Amniotic stem cell (primary cell): Measurements from ENCODE around the gene CDH5.

Experiments used
- DNase-seq: peaks from one replicate; lab custom pipeline; 2025; lab: John Stamatoyannopoulos, UW

CDH5 gene

DNA sequence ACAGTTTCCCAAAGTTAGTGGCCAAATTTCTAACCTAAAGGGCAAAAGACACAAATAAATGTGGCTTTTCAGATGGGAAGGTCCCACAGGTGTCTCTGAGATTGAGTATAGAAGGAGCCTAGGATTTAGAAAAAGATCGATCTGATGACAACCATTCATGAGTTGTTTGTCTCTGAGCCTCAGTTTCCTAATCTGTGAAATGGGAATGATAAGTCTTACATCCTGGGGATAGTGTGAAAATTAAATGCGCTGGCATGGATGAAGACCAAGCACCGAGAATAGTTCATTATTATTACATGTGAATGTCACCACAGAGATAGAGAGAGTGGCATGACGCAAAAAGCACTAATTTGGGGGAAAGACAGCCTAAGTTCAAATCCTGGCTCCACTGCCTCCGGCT lies 7.2 kb downstream of the CDH5 start:
- DNase-seq: no peak

GRCh38 chr16:66374176-66374575 lies 7.7 kb downstream of the CDH5 start:
- no peak for DNase-seq

DNA sequence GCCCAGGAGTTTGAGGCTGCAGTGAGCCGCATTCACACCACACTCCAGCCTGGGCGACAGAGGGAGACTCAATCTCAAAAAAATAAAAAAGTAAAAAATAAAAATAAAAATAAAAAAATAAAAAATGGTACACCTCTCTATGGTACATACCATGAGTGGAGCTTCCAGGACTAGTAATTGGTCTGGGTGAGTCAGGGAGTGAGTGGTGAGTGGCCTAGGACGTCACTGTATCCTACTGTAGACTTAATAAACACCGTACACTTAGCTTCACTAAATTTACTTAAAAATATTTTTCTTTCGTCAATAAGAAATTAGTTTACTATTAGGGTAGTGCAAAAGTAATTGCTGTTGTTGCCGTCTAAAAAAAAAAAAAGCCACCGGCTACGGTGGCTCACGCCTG lies 9.0 kb downstream of the CDH5 start:
- DNase-seq: no peak

DNA sequence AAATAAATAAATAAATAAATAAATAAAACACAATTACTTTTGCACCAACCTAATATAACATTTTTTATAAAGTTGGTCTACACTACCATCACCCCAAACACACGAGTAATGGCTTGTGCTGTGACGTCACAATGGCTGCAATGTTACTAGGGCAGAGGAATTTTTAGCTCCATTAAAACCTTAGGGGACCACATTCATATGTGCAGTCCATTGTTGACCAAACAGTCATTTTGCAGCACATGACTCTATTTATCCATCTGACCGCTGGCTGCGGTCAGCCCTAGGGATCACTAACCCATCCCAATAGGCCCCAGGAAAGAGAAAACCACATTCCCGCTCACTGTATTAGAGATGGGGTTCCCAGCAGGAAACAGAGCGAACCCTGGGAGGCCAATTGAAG lies 9.6 kb downstream of the CDH5 start:
- DNase-seq: no peak

DNA sequence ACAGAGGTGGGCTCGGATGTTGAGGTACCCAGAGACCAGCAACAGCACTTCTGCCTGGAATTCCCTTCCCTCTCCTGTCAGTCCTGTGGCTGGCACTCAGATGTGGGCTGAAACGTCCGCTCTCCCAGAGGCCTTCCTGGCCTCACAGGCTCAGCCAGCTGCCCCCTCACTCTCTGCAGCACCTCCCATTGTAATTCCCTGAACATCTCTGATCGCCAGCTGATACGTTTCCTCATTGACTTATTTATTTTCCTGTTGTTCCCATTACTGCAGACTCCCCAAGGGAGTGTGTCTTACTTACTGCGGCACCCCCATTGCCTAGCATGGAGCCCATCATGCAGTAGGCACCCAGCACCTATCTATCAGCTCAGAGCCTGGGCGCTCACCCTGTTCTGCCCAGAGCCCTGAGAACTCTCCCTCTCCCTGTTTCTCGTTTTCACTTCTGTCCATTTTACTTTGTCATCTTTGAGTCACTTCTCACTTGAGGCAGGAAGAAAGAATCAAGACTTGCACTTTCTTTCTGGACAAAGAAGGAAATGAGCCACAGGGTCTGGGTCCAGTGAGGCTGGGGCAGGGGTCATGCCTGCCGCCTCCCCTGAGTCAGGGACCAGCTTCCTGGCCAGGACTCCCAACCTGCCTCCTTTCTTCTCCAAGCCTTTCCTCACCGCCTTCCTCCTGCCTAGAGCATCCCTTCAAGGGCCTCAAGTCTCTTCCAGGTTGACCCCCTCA lies 10.2 kb downstream of the CDH5 start:
- DNase-seq: no peak

GRCh38 chr16:66377324-66377723 lies 10.8 kb downstream of the CDH5 start:
- DNase-seq: no peak

DNA sequence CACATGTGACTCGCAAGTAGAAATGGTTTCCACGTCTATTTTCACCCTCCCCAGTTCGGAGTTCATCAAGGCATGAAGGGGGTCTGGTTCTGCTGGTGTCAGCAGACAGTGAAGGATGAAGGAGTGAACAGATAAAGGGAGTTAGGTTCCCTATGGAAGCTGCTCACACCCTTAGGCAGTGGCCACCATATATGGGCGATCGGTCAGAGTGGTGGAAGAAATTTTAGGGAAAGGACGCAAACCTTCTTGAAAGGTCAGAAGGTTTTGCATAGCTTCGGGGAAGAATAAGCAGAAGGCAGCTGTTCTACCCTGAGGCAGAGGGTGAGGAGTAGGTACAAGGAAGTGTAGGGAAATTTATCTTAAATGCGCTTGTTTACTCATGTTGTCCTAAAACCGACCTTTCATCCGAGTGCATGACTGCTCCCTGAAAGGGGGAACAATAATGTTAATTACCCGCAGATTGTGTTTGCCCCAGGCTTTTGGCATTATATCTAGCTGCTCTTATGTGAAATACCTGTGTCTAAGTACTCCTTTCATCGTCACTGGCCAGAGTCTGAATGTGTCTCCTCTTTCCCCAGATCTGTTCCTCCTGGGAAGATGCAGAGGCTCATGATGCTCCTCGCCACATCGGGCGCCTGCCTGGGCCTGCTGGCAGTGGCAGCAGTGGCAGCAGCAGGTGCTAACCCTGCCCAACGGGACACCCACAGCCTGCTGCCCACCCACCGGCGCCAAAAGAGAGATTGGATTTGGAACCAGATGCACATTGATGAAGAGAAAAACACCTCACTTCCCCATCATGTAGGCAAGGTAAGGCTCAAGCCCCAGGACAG lies 12.5 kb downstream of the CDH5 start:
- DNase-seq: no peak

DNA sequence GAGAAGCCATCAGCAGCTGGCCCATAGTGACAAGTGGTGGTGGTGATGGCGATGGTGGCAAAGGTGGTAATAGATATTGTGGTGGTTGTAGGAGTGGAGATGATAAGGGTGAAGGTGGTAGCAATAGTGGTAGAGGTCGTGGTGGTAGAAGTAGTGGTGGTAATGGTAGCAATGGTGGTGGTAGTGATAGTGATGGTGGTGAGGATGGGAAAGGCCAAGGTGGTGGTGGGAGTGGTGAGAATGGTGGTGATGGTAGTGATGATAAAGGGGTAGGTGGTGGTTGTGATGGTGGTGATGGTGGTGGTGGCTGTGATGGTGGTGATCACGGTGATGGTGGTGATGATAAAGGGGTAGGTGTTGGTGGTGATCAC lies 13.1 kb downstream of the CDH5 start:
- DNase-seq: no peak

DNA sequence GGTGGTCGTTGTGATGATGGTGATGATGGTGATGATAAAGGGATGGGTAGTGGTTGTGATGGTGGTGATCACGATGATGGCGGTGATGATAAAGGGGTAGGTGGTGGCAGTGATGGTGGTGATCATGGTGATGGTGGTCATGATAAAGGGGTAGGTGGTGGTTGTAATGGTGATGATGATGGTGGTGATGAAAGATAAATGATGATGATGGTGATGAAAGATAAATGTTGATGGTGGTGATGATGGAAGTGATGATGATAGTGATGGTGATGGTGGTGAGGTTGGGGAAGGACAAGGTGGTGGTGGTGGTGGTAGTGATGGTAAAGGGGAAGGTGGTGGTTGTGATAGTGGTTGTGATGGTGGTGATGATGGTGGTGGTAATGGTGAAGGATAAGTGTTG lies 13.9 kb downstream of the CDH5 start:
- DNase-seq: no peak

- DNase-seq: no peak
Measured at GRCh38 chr16:66381585-66382170, 15.2 kb downstream of the CDH5 start.

DNA sequence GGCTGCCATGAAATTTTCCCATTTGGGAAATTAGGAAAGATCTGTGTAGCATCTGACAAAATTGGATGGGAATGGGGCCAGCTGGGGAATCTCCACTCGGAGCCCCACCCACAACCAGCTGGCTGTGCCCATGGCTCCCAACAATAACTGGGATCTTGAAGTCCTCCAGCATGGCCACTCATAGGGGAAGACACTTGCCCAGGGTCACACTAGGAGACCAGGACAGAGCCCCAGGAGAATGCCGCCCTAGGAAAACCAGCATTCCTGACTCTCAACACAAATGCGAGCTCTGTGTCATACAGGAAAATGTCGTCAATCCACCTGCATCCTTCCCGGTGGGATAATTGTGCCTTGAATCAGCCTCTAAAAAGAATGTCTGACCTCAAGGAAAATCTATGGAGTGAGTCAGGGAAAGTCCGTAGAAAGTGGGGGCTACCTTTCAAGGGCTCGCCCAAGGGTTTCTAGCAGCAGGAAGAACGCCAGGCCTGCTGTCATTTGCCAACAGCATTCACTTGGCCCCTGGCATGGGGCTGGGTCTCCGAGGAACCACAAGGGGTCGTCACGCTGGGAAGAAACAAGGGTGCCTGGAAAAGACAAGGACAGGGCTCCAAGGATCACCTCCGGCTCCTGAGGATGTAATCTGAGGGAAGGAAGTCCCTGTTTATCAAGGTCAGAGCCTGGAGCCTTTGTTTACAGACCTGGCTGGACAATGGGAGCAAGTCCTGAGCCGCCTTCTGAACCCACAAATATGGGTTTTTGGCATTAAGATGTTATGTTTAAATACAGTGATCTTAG lies 15.9 kb downstream of the CDH5 start:
- peak; percentile 37 for DNase-seq

- DNase-seq: peak; percentile 31
Measured at GRCh38 chr16:66382966-66383299, 16.4 kb downstream of the CDH5 start.

DNA sequence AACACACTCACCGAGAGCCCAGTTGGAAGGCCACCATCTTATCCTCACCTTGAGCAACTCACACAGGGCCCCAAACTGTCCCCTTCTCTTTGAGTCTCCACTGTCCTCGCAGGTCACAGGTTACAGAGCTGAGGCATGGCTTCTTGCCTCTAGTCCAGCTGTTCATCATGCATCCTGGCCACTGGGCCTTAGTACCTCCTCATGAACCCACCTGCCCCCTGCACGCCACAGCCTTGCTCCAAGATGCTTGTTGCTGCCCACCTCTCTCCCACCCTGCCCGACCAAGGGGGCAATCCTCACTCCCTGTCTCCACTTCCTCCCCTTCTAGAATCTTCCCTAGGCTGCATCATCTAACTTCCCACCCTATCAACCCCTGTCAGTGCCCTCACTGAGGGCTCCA lies 17.1 kb downstream of the CDH5 start:
- DNase-seq: no peak

DNA sequence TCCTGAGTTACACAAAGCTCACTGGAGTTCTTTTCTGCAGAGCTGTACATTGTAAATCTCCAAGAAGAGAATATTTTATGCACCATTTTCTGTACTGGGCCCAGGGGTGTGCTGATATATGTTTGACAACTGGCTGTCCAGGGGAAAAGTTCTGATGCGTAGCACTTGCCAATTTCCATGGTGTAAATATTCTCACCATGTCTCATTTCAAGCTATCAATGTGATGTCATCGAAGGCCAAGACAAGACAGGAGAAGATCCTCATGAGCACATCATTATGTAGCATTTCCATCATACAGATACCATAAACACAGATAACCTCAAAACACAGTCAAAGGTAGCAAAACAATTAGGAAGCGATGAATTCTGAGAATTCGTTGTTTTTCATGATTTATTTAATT lies 18.9 kb downstream of the CDH5 start:
- no peak for DNase-seq

DNA sequence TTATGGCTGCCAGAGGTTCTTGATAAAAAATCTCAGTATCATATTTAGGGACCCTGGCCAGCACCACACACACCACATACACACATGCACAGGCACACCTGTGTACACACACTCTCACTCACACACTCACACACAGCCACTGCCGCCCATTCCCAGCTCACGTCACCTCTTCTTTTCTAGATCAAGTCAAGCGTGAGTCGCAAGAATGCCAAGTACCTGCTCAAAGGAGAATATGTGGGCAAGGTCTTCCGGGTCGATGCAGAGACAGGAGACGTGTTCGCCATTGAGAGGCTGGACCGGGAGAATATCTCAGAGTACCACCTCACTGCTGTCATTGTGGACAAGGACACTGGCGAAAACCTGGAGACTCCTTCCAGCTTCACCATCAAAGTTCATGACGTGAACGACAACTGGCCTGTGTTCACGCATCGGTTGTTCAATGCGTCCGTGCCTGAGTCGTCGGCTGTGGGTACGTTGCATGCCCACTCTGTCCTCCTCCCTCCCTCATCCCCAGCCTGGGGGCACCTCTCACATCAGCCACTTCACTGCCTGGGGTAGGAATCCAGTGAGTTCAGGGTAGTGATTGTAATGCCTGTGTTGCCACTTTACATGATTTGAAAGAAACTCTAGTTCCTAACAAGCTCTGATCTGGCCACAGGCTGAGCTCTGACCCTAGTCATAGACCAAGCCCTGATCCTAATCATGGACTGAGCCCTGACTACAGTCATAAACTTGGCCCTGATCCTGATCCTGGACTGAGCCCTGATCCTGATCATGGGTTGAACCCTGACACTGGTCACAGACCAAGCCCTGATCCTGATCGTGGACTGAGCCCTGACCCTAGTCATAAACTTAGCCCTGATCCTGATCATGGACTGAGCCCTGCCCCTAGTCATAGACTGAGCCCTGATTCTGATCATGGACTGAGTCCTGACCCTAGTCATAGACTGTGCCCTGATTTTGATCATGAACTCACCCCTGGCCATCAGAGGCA lies 20.4 kb downstream of the CDH5 start:
- no peak for DNase-seq

- DNase-seq: no peak
Measured at GRCh38 chr16:66387817-66388332, 21.4 kb downstream of the CDH5 start.

DNA sequence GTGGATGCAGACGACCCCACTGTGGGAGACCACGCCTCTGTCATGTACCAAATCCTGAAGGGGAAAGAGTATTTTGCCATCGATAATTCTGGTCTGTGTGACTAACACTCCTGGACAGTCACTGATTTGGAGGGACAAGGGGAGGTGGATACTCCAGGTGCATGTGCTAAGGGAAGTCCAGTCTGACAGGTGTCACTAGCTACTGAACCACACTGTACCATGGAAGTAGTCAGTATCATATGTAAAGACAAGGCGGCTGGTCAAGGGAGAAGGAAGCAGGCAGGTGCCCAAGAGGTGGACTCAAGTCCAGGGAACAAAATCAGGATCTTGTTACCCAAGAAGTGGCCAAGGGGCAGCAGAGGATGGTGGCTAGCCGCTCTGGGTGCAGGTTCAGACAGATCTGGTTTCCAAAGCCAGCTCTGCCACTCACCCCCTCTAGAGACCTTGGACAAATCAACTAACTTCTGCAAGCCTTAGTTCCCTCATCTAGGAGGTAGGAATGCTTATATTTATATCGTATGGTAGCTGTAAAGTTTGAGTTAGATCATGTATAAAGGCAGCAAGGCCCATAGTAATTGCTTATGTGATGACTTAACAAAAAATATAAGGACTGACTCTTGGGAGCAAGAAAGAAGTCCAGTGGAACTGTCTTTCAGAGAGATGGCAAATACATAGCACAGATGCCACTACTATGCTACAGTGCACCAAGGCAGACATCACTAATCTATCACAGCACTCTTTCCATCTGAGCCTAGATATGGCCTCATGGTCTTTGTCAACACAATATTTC lies 22.1 kb downstream of the CDH5 start:
- DNase-seq: no peak

DNA sequence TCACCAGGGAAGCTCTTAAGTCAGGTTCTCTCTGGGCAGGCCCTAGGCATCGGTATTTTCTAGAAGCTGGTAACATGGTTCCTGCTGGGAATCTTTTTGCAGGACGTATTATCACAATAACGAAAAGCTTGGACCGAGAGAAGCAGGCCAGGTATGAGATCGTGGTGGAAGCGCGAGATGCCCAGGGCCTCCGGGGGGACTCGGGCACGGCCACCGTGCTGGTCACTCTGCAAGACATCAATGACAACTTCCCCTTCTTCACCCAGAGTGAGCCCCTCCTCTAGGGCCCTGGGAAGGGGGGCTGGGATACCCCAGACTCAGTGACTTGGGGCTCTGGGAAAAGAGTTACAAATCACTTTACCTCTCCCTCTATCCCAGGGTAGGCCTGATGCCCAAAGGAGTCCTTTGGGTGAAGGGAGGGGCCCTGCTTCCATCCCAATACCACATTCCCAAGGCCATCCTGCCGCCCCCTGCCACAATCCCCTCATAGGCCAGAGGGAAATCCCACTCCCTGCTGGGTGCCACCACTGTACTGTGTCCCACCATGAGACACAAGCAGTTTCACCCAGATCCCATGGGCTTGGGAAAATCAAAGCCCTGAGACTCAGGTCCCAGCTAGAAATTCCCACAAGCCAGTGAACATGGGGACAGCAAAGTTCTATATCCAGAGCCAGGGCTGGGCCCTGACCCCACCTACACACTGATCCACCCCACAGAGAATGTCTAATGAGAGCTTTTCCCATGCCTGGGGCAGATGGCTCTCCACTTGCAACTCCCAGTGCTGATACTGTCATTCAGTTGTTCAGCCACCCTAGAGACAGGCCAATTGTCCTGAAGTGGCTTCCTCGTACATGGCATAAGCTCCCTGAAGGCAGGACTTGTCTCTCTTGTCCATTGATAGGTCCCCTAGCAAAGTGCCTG lies 23.0 kb downstream of the CDH5 start:
- DNase-seq: no peak
